Mammary epithelial cell (primary cell): Measurements from ENCODE around the gene UNC119B.

ENCODE experiments used
- EZH2 ChIP-seq: IDR thresholded peaks from 2 replicates; pipeline ENCODE4 v1.6.1; 2012; ENCODE audit warnings: low read length, inconsistent platforms, borderline replicate concordance
- TF ChIP-seq, protein P1 (sequence below), 2 donors: IDR thresholded peaks in 1 of 2; conservative IDR thresholded peaks in 1 of 2; 2 replicates each; pipeline ENCODE4 v1.5.1; 2011 to 2012; ENCODE audit warnings: inconsistent platforms in 2 of 2, low read length in 2 of 2, mild to moderate bottlenecking in 2 of 2, control low read depth in 1 of 2, low read depth in 1 of 2; ENCODE audit not compliant: insufficient read depth in 1 of 2; ENCODE audit errors: extremely low read depth in 1 of 2

DNA sequence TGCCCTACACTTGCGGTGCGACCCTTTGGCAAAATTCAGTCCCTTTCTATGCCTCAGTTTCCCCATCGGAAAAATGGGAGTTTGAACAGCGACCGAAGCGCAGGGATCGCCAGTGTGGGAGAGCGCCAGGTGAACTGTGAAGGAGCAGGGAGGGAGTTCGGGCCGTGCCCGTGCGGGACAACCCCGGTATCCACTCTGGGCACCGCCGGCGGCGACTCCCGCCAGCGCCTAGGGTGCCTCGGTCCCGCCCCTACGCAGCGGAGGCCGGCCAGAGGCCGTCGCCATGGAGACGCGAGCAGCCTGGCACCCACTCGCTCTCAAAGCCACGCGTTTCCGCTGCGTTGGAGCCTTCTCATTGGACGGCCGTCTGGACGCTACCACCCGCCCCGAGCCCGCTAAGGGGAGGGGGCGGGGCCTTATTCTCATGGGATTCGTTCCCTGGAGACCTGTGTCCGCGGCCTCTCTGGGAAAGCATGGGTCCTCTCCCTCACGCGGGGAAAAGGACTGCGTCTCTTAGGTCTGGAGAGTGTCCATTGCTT lies 24.0 kb upstream of the UNC119B start:
- TF ChIP-seq, protein P1, sequence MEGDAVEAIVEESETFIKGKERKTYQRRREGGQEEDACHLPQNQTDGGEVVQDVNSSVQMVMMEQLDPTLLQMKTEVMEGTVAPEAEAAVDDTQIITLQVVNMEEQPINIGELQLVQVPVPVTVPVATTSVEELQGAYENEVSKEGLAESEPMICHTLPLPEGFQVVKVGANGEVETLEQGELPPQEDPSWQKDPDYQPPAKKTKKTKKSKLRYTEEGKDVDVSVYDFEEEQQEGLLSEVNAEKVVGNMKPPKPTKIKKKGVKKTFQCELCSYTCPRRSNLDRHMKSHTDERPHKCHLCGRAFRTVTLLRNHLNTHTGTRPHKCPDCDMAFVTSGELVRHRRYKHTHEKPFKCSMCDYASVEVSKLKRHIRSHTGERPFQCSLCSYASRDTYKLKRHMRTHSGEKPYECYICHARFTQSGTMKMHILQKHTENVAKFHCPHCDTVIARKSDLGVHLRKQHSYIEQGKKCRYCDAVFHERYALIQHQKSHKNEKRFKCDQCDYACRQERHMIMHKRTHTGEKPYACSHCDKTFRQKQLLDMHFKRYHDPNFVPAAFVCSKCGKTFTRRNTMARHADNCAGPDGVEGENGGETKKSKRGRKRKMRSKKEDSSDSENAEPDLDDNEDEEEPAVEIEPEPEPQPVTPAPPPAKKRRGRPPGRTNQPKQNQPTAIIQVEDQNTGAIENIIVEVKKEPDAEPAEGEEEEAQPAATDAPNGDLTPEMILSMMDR (conservative IDR thresholded peaks at IDR 0.05 in 1 of 2, IDR thresholded peaks at IDR 0.05 in 1 of 2; ENCODE audit: extremely low read depth in 1 of 2, insufficient read depth in 1 of 2, low read depth in 1 of 2, low read length in 2 of 2) = no peak
- no peak for TF ChIP-seq EZH2
